ENCODE results near the gene MAGEB3. TPM values are rescaled to one million over a fixed set of nuclear protein-coding genes. Genes with fewer than 3 reads are reported as not detected.

The MAGEB3 gene
- total and polyA plus RNA-seq, 2 of the 13 experiments (the other 11 are each of a cell fraction or from before 2014, with no cell fraction given): not detected

DNA sequence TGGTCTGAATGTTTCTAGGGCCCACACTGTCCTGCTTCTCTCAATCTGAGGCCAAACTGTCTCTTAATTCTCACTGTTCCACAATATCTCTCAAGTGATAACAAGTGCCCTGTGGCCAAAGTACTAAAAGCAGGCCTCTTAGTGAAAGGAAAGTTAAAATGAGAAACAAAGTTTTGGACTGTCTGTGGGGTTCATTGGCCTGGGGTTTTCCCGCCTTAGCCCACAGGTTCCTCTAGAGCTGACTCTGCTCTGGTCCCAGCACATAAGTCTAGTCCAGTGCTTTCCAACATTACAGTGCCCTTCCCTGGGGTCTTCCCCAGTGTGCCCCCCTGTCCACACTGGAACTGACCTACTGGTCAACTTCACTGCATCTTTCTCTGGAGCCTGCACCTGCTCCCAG lies 22.8 kb downstream of the MAGEB3 start (continued):
- TF ChIP-seq, protein P1, sequence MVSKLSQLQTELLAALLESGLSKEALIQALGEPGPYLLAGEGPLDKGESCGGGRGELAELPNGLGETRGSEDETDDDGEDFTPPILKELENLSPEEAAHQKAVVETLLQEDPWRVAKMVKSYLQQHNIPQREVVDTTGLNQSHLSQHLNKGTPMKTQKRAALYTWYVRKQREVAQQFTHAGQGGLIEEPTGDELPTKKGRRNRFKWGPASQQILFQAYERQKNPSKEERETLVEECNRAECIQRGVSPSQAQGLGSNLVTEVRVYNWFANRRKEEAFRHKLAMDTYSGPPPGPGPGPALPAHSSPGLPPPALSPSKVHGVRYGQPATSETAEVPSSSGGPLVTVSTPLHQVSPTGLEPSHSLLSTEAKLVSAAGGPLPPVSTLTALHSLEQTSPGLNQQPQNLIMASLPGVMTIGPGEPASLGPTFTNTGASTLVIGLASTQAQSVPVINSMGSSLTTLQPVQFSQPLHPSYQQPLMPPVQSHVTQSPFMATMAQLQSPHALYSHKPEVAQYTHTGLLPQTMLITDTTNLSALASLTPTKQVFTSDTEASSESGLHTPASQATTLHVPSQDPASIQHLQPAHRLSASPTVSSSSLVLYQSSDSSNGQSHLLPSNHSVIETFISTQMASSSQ (IDR thresholded peaks at IDR 0.05; ENCODE audit: low read depth): no peak
- TF ChIP-seq, protein P1 (CRISPR knock-in tag; IDR thresholded peaks at IDR 0.05; ENCODE audit: borderline replicate concordance): no peak
- TF ChIP-seq IRF2 (CRISPR knock-in tag; IDR thresholded peaks at IDR 0.05): no peak
- no peak for TF ChIP-seq ZBTB40 (IDR thresholded peaks at IDR 0.05)
- no peak for TF ChIP-seq ZBTB40 (CRISPR knock-in tag; IDR thresholded peaks at IDR 0.05)
- no peak for TF ChIP-seq ZFAT (CRISPR knock-in tag; conservative IDR thresholded peaks at IDR 0.05)
